Gastrocnemius medialis (tissue), 4 donors: Measurements from ENCODE around the gene CTNNA2.

Experiments
- POLR2A ChIP-seq, 2 donors: fragments of 450-650 bp; IDR thresholded peaks; one replicate each; pipeline ENCODE4 v1.6.1; 2017; ENCODE audit warnings: antibody characterized with exemption in 2 of 2, mild to moderate bottlenecking in 2 of 2, moderate library complexity in 2 of 2
- TF ChIP-seq, protein P1 (sequence below), 5 experiments: fragments of 450-650 bp in 3 of 5; fragments of 200-600 bp in 2 of 5; sonication (generic) in 2 of 5; IDR thresholded peaks in 4 of 5; conservative IDR thresholded peaks in 1 of 5; 1 replicate in 4 of 5; 2 replicates in 1 of 5; pipeline ENCODE4 v1.5.1; 2016 to 2019; ENCODE audit warnings: antibody characterized with exemption in 5 of 5, mild to moderate bottlenecking in 3 of 5, moderate library complexity in 3 of 5

DNA sequence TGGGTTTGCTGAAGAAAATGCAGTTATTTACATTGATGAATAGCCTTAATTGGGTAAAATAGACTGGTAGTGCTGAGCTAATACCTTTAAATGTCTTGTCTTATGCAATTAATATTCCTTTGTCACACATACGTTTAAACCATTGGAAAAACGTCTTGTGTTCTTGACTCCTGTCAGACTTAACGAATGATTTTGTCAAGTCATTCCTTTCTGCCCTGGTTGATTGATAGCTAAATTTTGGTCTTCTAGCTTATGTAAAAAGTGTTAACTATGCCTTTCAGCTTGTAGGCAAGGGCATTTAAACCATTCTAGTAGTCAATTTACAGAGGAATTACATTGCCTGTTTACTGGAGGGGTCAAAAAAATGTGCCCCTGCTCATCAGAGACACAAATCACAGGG, 897.5 kb downstream of the CTNNA2 start:
- TF ChIP-seq, protein P1, sequence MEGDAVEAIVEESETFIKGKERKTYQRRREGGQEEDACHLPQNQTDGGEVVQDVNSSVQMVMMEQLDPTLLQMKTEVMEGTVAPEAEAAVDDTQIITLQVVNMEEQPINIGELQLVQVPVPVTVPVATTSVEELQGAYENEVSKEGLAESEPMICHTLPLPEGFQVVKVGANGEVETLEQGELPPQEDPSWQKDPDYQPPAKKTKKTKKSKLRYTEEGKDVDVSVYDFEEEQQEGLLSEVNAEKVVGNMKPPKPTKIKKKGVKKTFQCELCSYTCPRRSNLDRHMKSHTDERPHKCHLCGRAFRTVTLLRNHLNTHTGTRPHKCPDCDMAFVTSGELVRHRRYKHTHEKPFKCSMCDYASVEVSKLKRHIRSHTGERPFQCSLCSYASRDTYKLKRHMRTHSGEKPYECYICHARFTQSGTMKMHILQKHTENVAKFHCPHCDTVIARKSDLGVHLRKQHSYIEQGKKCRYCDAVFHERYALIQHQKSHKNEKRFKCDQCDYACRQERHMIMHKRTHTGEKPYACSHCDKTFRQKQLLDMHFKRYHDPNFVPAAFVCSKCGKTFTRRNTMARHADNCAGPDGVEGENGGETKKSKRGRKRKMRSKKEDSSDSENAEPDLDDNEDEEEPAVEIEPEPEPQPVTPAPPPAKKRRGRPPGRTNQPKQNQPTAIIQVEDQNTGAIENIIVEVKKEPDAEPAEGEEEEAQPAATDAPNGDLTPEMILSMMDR (IDR thresholded peaks at IDR 0.05 in 4 of 5, conservative IDR thresholded peaks at IDR 0.05 in 1 of 5): no peak
- no peak for TF ChIP-seq POLR2A (IDR thresholded peaks at IDR 0.05)
